Cardiac muscle cell (in vitro differentiated cells and primary cell): ENCODE results near the gene WDR59. TPM values are rescaled to one million over a fixed set of nuclear protein-coding genes. Genes with fewer than 3 reads are reported as not detected.

ENCODE experiments used
- DNase-seq, 2 donors: peaks; one replicate each; pipeline versions ENCODE4 v3.0.0 to v3.0.0-alpha.2; 2010 to 2017; ENCODE audit warnings: low read depth in 1 of 2, low spot score in 1 of 2
- H3K27ac ChIP-seq: fragments of 200-600 bp; sonication (generic); 2 replicates; pipeline ENCODE4 v1.5.1; 2016
- H3K27me3 ChIP-seq: fragments of 200-600 bp; sonication (generic); 2 replicates; pipeline ENCODE4 v1.6.0; 2016; ENCODE audit warnings: control low read depth
- H3K36me3 ChIP-seq: fragments of 200-600 bp; sonication (generic); 2 replicates; pipeline ENCODE4 v1.5.1; 2016; ENCODE audit warnings: control low read depth
- H3K4me1 ChIP-seq: fragments of 200-600 bp; sonication (generic); 2 replicates; pipeline ENCODE4 v1.8.1; 2017; ENCODE audit warnings: low read depth, mild to moderate bottlenecking, mixed run types
- H3K4me3 ChIP-seq: fragments of 200-600 bp; sonication (generic); 2 replicates; pipeline ENCODE4 v1.5.1; 2016; ENCODE audit warnings: mild to moderate bottlenecking
- H3K9me3 ChIP-seq: fragments of 200-600 bp; sonication (generic); 2 replicates; pipeline ENCODE4 v1.5.1; 2017; ENCODE audit warnings: low read depth, mild to moderate bottlenecking, control low read depth
- polyA plus RNA-seq: library from polyadenylated mRNA; unstranded; fragments of >200 nt; fragmentation: Nextera tagmentation; extraction: Ambion mirVana; gene quantifications from 2 replicates; pipeline ENCODE4 v1.2.1, GENCODE V29; 2016
- total RNA-seq: library from RNA; depleted of rRNA; stranded (reverse); fragments of >200 nt; gene quantifications from 2 replicates; pipeline ENCODE4 v1.2.3, GENCODE V29; 2016
- TF ChIP-seq, protein P1 (sequence below): IDR thresholded peaks from 2 replicates; pipeline ENCODE4 v1.5.1; 2012; ENCODE audit warnings: low read depth, mild to moderate bottlenecking, low read length

The WDR59 gene
- total and polyA plus RNA-seq, 2 experiments from 2014 or later: 46.3 to 51.1 TPM

DNA sequence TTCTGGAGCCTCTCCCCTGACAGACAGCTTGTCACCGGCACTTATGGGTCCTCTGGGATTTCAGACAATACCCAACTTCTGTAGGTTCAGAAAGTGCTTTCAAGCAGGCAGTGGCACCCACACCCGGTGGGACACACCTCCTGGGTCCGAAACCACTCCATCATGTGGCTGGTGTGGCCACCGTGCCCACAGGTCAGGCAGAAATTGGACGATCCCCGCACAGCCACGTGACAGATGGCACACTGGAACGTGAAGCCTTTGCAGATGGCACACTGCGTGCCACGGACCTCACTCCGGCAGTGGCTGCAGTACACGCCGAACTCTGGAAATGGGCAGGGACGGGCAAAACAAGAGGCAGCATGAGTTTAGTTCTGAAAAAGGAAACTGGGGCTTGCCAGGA lies 110.8 kb downstream of the WDR59 start:
- TF ChIP-seq, protein P1, sequence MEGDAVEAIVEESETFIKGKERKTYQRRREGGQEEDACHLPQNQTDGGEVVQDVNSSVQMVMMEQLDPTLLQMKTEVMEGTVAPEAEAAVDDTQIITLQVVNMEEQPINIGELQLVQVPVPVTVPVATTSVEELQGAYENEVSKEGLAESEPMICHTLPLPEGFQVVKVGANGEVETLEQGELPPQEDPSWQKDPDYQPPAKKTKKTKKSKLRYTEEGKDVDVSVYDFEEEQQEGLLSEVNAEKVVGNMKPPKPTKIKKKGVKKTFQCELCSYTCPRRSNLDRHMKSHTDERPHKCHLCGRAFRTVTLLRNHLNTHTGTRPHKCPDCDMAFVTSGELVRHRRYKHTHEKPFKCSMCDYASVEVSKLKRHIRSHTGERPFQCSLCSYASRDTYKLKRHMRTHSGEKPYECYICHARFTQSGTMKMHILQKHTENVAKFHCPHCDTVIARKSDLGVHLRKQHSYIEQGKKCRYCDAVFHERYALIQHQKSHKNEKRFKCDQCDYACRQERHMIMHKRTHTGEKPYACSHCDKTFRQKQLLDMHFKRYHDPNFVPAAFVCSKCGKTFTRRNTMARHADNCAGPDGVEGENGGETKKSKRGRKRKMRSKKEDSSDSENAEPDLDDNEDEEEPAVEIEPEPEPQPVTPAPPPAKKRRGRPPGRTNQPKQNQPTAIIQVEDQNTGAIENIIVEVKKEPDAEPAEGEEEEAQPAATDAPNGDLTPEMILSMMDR: no peak
- H3K27ac ChIP-seq: no peak overlapping the region
- H3K4me1 ChIP-seq: no peaks in the 10 kb centered on the region
- H3K36me3 ChIP-seq: peaks cover 19% of the 10 kb centered on the region
- H3K27me3 ChIP-seq: no peaks in the 10 kb centered on the region
- no peaks in the 10 kb centered on the region for H3K9me3 ChIP-seq
- no peak overlapping the region for H3K4me3 ChIP-seq
- no peak for DNase-seq

GRCh38 chr16:74872302-74872701 lies 112.6 kb downstream of the WDR59 start:
- Histone ChIP-seq H3K36me3 (peaks cover 9% of the 10 kb centered on the region), H3K27ac (no peak overlapping the region)

GRCh38 chr16:74871608-74872007 lies 113.3 kb downstream of the WDR59 start:
- no peak for DNase-seq
- TF ChIP-seq, protein P1: no peak
- Histone ChIP-seq H3K27ac (no peak overlapping the region), H3K27me3 (no peaks in the 10 kb centered on the region), H3K9me3 (no peaks in the 10 kb centered on the region), H3K4me1 (no peaks in the 10 kb centered on the region), H3K4me3 (no peak overlapping the region), H3K36me3 (peaks cover 9% of the 10 kb centered on the region)

More at GRCh38 chr16:74872302-74872701, 112.6 kb downstream of the WDR59 start:
- no peak for DNase-seq
- Histone ChIP-seq H3K4me3 (no peak overlapping the region), H3K4me1 (no peaks in the 10 kb centered on the region), H3K27me3 (no peaks in the 10 kb centered on the region), H3K9me3 (no peaks in the 10 kb centered on the region)
- TF ChIP-seq, protein P1: no peak

DNA sequence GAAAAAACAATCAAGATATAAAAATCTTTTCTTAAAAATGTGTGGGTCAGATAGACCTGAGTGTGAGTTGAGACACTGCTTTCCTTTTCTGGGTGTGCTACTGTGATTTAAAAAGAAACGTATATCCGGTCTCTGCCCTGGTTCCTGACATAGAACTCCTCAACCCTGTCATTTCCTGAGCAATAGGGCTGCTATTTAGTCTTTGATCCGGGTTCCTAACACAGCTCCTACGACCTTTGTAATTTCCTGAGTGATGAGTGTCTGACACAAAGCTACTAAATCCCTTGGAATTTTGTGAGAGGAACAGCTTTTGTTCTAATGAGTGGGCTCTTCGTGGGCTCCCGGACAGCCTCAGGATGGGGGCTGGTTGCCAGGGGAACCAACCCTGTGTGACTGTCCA lies 116.4 kb downstream of the WDR59 start:
- Histone ChIP-seq H3K36me3 (peaks cover 6% of the 10 kb centered on the region), H3K27me3 (no peaks in the 10 kb centered on the region), H3K4me1 (no peaks in the 10 kb centered on the region), H3K27ac (no peak overlapping the region), H3K9me3 (no peaks in the 10 kb centered on the region), H3K4me3 (no peak overlapping the region)
- TF ChIP-seq, protein P1: no peak
- DNase-seq: peak in 1 of 2 donors; percentile 40

- TF ChIP-seq, protein P1: no peak
- no peaks in the 10 kb centered on the region for H3K4me1 ChIP-seq
- peaks cover 6% of the 10 kb centered on the region for H3K36me3 ChIP-seq
- no peak for DNase-seq
- no peaks in the 10 kb centered on the region for H3K27me3 ChIP-seq
- H3K27ac ChIP-seq: no peak overlapping the region
- no peaks in the 10 kb centered on the region for H3K9me3 ChIP-seq
- no peak overlapping the region for H3K4me3 ChIP-seq
These were observed 116.9 kb downstream of the WDR59 start for GRCh38 chr16:74868035-74868434.
